T follicular helper cell (primary cell): ENCODE measurements around the gene BCL2.
"Not testable (repeated sequence)": the region's sequence is repeated elsewhere in the genome, so short reads cannot be mapped to it uniquely, and the experiment has no call there.

Source experiments
- DNase-seq: peaks from one replicate; pipeline ENCODE4 v3.0.0-alpha.2; 2020; ENCODE audit warnings: low read depth

The BCL2 gene

DNA sequence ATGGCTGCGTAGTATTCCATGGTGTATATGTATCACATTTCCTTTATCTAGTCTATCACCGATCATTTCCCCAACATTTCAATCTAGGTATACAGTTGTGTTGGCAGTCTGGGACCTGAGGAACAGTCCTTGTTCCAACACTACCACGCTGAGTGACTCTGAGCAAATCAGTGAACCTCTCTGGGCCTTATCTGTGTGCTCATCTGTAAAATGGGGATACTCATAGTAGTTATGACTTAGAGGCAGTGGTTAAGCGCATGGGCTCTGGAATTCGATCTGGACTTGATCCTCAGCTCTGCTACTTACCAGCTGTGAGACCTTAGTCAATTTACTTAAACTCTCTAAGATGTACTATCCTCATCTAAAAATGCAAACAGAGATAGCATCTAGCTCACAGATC lies 85.1 kb downstream of the BCL2 start:
- DNase-seq, result no peak

DNA sequence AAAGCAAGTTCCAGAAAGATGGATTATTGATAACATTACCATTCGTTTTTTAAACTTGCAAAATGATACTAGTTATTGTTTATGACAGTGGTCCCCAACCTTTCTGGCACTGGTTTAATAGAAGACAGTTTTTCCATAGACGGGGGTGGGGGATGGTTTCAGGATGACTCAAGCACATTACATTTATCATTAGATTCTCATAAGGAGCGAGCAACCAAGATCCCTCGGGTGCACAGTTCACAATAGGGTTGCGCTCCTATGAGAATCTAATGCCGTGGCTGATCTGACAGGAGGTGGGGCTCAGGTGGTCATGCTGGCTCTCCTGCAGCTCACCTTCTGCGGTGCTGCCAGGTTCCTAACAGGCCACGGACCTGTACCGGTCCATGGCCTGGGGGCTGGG lies 86.2 kb downstream of the BCL2 start:
- no peak for DNase-seq

GRCh38 chr18:63232826-63233225 lies 86.7 kb downstream of the BCL2 start:
- DNase-seq, result no peak

DNA sequence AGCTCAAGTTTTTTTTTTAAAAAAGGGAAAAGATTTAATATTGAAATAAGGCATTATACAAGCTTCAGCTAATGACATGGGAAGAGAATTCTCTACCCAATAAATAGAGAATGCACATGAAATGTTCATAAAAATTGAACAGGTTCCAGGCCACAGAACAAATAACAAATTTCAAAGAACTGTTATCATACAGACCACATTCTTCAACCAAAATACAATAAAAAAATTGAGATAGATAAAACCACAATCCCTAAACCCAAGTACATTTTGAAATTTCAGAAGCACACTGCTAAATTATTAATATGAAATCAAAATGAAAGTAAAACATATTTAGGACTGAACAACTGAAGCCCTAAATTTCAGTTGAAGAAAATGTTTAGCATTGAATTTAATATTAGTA lies 89.6 kb downstream of the BCL2 start:
- no peak for DNase-seq

DNA sequence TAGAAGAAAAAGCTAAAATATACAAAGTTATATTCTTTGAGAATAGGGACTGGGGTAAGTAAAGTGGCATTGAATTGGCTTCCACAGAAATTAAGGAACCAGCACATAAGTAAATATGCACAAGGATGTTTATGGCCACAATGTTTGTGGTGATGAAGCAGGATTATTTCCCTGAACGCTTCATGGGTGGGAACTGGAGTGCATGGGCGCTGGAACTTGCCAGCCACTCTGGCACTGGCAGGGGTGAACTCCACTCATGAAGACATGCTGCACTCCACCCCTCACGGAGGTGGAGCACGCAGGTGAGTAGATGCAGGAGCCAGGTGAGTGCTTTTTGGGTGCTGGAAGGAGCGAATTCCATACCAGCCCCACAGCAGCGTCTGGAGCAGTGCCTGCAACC lies 94.1 kb downstream of the BCL2 start:
- no peak for DNase-seq

DNA sequence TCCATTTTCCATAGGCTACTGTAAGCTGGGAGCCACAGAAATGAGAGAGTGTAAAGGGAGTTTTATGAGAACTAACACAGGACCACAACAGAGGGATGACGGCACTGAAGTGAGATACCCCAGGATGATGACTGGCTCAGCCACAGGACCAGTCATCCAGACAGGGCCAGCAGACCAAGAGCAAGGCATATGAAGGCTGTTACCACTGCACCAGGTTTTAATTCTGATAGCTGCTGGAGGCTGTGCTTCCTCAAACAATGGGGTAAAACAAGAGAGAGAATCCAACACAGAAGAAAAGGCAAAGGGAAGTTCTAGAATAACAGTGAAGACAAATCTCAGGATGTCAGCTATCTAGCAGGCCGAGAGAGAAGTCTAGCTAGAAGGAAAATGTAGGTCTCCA lies 94.9 kb downstream of the BCL2 start:
- DNase-seq, result no peak

DNA sequence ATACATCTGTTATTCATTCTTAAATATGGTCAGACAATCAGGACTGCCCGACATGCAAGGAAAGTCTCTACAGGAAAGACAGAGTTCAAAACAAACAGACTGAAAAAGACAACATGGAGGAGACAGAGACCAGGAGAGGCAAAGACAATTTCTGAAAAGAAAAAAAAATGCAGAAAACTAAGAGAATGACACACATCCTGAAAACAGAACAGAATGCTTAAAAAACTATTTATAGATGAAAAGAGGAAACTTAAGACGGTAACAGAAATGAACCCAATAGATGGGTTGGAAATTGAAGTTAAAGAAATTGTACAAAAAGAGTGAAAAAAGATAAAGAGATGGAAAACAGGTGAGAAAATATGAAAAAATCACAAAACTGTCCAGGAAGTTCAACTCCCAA lies 95.7 kb downstream of the BCL2 start:
- no peak for DNase-seq

DNA sequence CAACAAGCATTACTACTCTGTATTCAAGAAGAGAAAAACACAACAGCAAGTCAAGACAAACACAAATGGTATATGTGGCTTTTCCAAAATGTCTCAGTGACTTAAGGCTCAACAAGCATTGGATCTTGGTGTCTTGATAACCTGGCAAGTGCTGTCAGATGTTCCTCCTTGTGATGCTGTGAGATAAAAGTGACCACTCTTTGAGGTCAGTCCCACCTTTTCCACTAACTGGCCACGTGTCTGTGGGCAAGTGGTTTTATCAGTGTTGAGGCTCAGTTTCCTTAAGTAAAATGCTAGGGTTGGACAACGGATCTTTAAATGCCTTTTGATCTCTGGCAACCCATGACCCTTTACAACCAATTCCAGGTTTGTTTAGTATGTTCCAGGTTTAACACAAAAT lies 98.7 kb downstream of the BCL2 start:
- DNase-seq, result no peak

- DNase-seq, result no peak
Observed at GRCh38 chr18:63218472-63218871, 101.1 kb downstream of the BCL2 start.

DNA sequence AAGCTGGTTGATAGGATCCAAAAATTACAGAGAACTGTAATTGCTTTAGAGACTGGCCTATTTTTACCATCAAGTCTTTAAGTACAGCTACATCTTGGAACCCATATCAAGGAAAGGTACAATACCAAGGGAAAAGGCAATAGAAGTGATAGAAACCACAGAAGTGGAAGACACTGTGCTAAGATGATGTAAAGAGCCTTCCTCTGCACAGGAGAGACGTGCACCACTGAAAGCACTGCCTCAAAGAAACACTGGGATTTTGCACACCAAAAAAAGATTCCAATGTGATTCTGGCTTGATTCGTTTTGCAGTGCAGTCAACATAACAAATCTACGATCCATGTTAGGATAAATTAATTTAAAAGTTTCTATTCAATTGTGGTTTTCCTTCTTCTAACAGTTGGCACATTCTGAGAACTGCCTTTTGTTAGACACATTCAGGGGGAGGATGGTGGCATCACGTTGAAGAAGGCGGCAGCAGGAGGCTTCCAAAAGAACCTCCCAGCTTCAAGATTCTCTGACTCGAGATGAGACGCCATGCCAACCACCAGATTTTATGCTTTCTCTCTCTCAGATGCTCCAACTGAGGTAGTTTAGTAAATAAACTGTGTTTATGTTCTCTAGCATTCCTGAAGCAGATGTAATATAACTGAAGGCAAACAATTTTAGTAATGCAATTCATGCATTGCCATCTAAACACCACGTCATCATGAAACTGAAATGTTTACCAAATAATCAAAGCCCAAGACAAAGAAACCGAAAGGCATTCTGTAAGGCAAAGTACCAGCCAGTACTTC lies 102.9 kb downstream of the BCL2 start:
- no peak for DNase-seq

DNA sequence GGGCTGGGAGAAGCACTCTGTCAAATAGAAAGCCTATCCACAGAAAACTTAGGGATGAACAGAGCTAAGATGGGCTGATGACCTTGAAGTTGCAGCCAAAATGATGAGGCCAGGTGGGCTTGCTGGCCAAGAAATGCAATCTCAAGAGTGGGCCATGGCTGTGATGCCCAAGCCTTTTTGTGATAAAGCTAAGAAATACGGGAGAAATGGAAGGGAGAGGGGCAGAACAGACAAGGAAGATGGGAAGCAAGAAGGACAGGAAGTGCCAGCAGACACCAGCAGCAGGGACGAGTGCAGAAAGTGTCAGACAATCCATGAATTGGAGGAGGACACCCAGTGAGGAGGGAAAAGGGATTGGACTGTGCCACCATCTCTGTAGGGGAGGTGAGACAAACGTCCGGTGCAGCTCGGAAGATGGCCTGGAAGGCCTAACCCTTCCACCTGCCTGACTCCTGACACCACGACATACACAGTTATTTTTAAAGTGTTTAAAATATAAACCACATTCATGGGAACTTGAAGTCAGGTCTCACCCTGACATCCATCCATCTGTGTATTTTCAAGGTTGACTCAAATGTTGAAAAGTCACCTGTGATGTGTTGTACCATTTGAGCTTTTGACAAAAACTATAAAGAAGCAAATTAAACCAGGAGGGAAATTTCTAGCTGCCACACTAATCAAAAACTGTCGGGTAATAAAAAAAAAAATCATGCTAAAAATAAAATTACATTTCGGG lies 105.5 kb downstream of the BCL2 start:
- DNase-seq, result no peak

GRCh38 chr18:63213331-63213900 lies 106.2 kb downstream of the BCL2 start:
- no peak for DNase-seq

GRCh38 chr18:63210521-63210920 lies 109.0 kb downstream of the BCL2 start:
- DNase-seq, result no peak

GRCh38 chr18:63208676-63209075 lies 110.9 kb downstream of the BCL2 start:
- DNase-seq, result no peak

DNA sequence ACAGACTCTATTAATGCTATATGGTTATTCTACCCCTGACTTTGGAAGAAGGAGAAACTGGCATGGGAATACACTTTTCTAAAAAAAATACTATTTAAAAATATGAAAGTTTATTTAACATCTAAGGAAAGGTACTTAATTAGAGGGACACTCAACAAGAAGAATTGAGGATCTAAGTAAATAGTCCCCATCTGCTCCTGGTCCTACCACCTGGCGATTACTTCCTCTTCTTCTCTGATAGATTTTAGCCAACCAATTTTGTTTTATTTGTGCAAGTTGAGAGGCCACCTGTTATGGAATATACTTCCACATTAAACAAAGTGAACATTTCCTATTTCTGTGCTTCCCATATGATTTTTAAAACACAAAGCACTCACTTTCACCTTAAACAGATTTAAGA lies 111.7 kb downstream of the BCL2 start:
- DNase-seq, result no peak

DNA sequence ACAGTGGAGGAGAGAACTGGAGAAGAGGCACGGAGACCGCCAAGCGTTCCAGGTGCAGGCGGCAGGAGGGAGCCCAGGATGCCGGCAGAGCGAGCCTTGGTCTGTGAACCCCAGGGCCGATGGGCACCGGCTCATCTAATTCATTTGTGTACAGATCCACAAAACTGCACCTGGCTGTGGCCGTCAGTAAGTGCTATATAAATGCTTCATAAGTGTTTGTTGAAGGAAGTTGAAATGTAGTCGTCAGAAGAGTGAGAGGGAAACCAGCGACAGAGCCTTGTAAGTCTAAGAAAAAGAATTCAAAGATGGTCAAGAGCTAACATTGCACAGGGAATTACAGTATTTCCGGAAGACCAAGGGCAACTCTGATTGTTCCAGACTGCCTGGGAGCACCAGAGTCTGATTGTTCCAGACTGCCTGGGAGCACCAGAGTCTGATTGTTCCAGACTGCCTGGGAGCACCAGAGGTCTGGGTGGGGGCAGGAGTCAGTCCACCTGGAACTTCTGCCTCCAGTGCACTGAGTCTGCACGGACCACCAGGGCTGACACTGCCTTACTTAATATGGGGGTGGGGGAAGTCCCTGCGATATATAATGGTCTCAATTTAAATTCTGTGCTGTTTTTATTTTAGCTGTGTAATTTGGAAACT lies 112.3 kb downstream of the BCL2 start:
- DNase-seq, result no peak

GRCh38 chr18:63206433-63207142 lies 113.0 kb downstream of the BCL2 start:
- no peak for DNase-seq

DNA sequence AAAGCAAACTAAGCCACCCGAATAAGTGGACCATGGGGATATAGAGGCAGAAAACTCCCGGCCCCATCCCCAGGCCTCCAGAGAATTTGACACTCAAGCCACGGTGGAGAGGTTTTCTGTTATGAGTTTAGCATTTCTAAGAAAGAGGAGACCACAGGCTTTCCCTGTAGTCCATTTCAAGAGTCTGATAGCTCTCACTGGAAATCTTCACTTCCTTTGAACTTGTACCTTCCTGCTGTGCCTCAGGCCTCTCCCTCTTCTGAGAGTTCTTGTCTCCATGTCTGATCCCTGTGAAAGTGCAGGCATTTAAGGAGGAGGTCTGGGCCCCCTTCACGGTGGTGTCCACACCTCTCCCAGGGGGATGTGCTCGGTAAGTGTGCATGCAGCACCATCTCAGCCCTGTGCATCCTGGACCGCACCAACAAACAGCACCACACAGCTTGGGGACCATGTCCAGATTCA lies 113.7 kb downstream of the BCL2 start:
- DNase-seq, result no peak

DNA sequence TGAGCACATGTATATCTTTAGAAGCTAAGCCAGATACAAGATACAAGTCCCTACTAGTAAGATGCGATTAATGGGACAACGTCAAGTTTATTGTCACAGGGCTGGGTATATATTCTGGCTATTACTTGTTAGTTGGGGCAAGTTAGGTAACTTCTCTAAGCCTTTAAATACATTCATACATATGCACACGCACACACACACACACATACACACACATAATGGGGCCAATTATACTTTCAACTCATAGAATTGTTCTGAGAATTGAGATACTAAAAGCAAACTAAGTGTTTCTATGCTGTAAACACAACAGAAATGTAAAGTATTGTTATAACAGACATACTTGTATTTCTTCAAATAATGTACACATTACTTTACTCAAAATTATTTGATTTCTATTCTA lies 116.1 kb downstream of the BCL2 start:
- DNase-seq, result no peak

DNA sequence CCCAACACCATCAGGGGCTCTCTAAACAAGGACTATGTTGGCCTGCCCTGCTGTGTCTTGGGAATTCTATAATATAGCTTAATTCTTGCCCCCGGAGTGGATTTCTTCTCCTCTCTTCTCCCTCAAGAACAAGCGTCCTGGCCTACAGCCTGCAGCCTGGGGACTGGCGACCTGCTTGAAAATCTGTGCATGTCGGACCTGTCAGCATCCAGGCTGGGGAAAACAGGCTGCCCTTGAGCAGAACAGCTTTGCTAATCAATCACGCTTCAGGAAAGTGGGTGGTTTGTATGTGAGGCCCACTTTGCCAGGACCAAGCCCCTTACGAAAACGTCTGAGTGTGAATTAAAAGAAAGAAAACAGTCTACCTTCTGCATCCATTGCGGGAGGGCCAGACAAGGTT lies 116.7 kb downstream of the BCL2 start:
- no peak for DNase-seq

GRCh38 chr18:63201456-63201855 lies 118.1 kb downstream of the BCL2 start:
- DNase-seq, result not testable (repeated sequence)

DNA sequence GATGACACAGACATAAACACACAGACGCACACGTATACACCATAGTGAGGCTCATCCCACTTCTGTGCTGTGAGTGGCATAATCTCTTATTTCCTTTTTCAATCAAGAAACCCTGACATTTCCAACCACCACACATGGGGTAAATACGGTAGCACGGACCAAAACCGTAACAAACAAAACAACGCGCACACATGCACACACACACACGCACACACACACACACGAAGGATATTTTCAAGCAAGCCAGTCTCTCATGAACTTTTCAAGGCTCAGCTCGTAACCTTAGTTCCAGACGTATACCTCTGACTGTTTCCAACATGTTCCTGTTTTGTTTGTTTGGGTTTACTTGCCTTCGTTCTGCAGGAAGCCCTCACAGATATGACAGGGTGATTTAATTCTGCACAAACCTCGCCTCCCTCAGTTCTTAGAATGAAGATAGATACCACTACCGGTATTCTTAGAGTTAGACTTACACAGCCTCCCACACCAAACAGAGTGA lies 119.8 kb downstream of the BCL2 start:
- DNase-seq, result no peak
